Endometrial microvascular endothelial cells (primary cell): ENCODE data around the gene M1AP. TPM values are rescaled to one million over a fixed set of nuclear protein-coding genes. Genes with fewer than 3 reads are reported as not detected.
"Not testable (repeated sequence)": the region's sequence is repeated elsewhere in the genome, so short reads cannot be mapped to it uniquely, and the experiment has no call there.

Experiments used
- in situ Hi-C: cut with HindIII; loops from 2 replicates; pipeline ENCODE4 v1.10.0; 2017; ENCODE audit warnings: low sequenced_read_pairs, low pct_unique_long_range_greater_than_20kb; ENCODE audit errors: inconsistent ontology term
- total RNA-seq: library from RNA; depleted of rRNA; stranded (reverse); fragments of >200 nt; gene quantifications from one replicate; pipeline ENCODE4 v1.2.3, GENCODE V29; 2015; ENCODE audit errors: inconsistent ontology term

M1AP gene
- total RNA-seq, 1 donor from 2014 or later, result 0.09 TPM

DNA sequence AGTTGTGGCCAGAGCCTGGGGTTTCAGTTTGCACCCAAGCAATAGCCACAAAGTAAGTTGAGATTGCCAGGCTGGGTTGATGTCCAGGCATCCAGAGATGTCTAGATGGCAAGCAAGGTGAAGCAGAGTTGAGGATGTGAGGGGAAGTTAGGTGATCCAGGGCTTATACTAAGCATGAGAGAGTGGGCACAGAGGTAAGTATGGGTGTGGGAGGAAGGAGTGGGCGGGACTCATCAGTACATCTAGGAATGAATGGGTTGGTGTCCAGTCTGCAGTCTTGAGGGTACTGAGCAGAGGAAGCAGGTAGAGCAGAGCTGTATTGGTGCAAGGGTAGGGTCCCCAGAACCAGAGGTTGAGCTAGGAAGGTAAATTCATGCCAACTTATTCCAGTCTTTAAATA, 7.4 kb upstream of the M1AP start:
- in situ Hi-C loops, result no loop called here

DNA sequence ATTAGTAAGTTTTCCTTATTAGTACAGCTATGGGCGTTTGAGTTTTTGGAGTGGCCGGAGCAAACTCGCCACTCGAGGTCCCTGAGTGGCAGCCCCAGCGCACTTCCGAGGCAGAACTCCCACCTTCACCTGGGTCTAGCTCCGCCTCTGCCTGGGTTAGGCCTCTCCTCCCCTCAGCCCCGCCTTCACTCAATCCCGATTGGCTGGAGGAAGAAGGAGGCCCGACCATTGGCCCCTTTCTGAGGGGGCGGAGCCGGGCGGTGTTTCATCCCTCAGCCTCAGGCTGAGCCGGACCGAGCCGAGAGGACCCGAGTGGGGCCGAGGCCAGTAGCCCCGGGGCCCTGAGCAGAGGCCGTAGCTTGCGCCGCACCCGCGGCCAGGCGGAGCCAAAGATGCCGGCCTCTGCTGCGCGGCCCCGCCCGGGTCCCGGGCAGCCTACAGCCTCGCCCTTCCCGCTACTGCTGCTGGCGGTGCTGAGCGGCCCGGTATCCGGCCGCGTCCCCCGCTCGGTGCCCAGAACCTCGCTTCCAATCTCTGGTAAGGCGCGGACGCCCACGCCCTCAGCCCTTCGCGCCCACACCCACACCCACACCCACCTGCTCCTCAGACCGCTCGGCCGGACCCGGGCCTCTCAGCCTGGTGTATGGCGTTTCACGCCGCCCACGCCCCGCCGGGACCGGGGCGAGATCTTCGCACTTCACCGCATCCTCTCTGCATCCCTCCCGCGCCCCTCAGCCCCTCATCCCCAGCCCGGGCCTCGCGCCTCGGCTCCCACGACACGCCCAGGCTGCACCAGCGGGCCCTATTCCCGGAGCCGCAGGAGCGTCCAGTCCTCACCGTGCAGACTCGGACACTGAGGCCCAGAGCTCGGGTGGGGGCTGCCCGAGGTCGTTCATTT, 6.1 kb upstream of the M1AP start, which contains the start of gene SEMA4F:
Gene SEMA4F (plus strand): TSS at position 263 of the 898 bp plus-strand sequence. CDS start 130 bp downstream, at position 393.
- in situ Hi-C loops, result no loop called here

DNA sequence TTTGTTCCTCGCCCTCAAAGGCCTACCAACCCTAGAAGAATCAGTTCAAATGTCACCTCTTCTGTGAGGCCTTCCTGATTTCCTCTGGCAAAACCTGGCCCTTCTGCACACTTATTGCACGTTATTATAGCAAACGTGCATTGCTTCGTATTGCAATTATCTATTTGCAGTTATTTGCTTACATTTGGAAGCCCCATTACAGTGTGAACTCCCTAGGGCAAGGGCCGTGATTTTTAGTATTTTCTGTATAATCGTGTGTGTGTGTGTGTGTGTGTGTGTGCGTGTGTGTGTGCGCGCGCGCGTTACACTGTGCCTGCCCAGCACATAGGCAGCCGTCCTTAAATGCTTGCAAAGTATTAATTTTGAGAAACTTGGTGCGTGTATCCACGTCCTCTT, 5.5 kb upstream of the M1AP start:
- in situ Hi-C loops, result no loop called here

DNA sequence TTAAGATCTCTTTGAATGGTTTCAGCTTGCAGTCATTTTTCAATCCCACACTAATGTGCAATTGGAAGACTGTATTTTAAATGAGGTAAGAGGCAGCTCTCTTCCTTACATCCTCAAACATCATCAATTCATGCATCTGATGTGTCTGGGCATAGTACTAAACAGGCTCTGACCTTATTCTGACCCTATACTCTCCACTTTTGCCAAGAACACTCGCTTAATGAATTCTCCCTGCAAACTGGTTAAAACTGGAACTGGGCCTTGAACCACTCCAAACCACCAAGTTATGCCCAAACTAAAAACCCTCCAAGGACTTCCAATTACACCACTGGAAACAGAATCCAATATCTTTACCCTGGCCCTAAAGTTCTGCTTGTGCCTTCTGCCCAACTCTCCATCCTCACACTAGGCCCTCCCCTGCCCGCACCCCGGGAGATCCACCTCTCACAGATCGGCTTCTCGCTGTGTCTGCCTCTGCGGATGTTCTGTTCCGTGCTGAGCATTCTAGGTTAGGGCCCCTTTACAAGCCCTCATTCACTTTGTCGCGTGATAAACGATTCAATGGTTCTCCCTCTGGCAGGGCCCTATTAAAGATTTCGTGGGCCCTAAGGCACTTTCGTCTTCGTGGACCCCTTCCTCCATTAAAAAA, 1.2 kb downstream of the M1AP start:
- in situ Hi-C loops, result no loop called here

DNA sequence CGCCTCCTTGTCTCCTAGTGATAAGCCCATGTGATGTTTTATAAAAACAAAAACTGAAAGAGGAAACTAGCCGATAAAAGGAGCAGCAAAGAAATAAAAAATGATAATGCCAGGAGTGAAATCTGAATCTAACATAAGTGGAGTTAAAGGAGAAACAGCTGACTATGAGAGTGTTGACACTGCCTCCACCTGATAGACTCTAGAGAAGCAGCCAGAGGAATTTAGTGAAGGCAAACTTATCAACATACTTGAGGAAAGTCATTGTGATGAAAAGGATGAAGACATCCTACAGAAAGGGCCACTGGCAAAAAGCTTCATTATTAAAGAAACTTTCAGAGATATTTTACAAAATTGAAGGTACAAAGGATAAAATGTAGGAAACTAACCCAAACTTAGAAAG, 1.9 kb downstream of the M1AP start:
- in situ Hi-C loops, result no loop called here

DNA sequence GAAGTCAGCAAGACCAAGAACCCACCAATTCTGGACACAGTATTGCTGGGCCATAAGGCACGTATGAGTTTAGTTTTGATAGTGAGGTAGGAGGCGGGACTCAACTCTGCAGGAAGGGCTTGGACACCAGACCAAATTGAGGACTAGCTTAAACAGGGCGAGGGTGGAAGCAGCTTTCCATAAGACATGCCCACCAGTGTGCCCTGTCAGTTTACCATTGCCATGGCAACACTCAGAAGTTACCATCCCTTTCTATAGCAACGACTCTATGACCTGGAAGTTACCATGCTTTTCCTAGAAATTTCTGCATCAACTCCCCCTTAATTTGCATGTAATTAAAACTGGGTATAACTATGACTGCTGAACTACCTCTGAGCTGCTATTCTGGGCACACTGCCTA, 2.8 kb downstream of the M1AP start:
- in situ Hi-C loops, result no loop called here

DNA sequence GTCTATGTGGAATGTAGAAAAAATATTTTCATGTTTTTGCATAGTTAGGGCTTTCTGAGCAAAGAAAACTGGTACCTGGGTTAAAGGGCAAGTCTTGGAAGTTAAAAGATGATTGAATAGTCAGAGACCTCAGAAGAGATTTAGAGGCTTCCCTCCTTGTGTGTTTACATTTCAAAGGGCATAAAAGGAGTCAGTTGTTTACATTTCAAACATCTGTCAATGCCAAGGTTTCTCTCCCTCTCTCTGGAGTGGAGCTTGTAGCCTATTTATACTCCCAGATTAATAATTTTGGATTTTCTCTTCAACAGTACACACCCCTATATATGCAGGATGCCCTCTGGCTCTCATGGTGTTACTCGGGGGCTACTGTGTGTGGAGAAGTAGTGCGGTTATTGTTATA, 8.6 kb downstream of the M1AP start:
- in situ Hi-C loops, result no loop called here

DNA sequence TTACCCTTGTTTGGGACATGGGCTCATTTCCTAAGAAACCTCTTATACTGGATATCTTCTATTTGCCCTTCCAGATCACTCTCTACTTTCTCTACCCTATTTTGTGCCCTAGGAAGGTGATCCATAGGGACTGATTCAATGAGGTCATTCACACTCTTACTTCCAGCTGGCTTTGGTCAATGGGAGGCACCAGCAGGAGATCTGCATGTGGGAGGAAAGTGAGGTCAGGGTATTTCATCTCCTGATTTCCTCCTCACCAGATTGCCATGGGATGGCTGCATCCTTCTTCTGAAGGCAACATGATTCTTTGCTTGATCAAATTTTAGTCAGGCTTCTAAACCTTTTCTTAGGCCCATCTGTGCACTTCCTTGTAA, 15.2 kb downstream of the M1AP start:
- in situ Hi-C loops, result no loop called here

DNA sequence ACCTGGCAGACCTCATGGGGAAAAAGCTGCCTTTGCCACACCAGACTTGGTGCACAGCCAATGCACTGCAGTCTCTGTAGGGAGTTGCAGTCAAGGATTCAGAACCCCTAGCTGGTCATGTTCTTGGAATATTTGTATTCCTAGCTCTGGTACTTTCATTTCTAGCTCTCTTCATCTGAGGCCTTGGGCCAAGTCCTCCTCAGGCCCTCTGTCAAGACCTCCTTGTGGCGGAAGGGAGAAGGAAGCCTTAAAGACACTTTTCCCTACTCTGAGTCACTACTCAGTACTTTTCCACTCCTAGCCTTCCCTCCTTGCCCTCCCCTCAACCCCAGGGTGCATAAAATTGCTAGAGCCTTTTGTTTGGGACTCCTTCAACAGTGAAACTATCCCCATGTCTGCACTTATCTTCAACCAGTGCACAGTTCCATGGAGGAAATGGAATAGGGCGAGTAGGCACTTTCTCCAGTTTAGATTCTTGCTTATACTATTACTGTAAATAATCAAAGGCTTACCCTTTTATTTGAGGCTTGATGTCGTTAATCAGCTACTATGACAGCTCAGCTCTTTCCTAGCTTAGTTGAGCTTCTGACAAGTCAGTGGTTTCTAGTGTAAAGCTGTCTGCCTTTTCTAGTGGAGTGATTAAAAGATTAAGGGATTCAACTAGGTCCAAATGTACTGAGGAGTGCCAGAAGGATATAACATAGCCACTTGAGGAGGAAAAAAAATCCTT, 15.8 kb downstream of the M1AP start:
- in situ Hi-C loops, result no loop called here

DNA sequence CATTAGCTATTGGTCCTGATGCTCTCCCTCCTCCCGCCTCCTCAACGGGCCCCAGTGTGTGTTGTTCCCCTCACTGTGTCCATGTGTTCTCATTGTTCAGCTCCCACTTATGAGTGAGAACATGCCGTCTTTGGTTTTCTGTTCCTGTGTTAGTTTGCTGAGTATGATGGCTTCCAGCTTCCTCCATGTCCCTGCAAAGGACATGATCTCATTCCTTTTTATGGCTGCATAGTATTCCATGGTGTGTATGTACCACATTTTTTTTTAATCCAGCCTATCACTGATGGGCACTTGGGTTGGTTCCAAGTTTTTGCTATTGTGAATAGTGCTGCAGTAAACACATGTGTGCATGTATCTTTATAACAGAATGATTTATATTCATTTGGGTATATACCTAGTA, 17.7 kb downstream of the M1AP start:
- in situ Hi-C loops, result not testable (repeated sequence)

DNA sequence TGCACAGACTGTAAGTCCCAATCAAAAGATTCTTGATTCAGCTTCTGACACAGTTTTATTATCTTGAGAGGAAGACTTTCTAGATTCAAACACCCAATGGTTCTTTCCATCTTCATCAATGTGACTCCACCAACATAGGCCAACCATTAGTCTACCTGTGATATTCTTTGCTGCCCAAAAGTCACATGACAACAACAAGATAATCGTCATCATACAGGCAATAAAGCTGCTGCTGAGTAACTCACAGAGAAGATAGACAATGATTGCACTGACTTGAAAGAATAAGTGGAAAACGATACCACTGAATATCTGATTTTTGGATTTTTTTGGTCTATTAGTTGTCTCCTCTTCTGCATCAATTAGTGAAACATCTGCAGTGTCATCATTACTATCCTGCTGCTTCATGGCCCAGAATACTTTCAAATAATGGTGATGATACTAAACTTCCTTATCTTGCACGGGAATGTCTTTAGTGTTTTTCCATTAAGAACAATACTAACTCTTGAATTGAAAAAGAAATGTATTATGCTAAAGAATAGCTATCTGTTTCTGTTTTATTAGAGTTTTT, 19.5 kb downstream of the M1AP start:
- in situ Hi-C loops, result no loop called here

DNA sequence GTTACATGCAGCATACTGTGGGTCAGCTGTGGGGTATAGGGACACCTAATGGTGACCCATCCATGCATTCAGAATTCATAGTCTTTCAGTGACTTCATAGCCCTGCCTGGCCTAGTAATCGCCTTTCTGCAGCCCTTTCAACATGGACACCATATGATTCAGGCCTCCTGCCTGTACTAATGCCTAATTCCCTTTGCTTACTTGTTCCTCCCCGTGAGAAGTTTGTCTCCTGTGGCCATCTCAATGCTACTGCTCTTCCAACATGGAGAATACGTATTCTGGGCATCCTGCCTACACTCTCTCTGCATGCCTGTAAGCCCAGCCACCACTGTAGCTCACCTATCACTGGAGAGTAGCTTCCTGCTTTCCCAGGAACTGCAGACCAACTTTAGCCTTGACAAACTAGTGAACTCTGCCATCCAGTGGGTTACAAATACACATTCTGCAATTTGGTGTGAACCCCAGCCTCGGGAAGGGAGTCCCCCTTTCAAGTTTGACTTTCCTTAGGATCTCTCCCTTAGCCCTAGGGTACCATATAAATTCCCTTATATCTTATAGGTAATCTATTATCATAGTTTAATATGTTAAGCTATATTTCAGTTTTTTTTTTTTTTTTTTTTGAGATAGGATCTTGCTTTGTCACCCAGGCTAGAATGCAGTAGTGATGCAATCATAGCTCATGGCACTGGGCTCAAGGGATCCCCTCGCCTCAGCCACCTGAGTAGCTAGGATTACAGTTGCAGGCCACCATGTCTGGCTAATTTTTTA, 22.3 kb downstream of the M1AP start:
- in situ Hi-C loops, result no loop called here

DNA sequence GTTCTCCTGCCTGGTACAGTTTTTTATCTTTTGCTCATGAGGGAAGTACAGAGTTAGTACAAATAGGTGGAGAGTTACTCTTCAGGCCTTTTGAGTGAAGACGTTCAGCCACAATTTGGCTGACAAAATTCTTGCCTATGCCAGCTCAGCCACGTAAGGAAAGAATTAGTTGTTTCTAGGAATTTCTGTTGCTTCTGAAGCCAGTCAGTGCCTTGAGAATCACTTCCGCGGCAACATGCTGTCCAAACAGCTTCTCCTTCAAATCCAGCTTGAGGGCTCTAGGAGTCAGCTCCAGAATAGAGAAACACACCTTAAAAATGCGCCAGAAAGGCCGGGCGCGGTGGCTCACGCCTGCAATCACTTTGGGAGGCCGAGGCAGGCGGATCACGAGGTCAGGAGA, 27.5 kb downstream of the M1AP start:
- in situ Hi-C loops, result no loop called here

DNA sequence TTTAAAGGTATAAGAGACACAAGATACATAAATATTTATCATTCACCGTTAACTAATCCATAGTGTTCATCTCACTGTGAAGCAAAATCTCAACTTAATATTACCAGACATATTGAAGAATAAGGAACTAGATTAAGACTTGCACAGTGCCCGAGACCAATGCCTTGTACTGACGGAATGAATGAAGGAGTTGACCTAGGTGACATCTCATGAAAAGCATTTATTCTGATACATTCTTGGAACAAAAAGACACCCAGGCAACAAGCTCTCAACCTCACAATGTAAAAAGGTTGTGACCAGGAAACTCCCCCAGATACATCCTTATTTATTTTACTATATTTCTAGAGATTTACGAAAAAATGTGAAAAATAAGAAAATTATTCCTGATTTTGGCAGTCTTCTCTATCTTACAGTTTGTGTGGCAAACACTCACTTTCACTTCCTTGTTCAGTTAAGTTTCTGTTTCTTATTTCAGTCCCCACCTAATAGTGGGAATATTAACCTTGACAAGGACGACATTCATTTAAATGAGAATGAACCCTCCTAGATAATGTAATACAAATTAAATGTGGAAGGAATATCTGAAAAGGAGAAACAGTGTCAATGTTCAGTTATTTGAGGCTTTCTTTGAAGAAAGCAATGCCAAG, 28.4 kb downstream of the M1AP start:
- in situ Hi-C loops, result no loop called here

DNA sequence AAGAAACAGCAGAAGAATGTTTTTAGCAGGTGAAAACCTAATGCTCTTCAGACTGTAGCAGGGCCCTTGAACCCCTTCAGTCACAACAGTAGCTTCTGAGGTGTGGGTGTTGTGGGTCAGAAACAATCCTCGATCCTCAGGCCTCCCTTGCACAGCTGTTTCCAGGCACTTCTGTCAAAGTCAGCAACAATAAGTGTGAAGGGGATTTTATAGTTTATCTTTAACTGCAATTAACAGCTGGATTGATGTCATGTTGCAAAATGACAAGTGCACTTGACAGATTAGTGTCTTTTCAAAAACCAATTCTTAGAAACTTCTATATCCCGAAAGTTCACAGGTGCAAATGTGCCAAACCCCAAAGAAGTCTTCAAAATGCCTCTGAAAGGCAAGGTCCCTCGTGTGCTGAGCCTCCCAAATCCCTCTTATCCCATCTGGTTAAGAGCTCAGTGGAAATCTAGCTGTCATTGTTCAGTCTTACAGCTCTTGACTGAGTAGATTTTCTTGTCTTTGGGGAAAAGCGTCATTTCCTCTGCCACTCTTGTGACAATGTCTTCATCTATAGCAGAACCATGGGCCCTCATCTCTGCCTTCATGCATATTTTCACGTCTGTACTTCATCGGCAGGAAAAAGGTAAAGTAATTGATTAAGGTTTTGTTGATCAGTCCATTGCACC, 29.6 kb downstream of the M1AP start:
- in situ Hi-C loops, result no loop called here

DNA sequence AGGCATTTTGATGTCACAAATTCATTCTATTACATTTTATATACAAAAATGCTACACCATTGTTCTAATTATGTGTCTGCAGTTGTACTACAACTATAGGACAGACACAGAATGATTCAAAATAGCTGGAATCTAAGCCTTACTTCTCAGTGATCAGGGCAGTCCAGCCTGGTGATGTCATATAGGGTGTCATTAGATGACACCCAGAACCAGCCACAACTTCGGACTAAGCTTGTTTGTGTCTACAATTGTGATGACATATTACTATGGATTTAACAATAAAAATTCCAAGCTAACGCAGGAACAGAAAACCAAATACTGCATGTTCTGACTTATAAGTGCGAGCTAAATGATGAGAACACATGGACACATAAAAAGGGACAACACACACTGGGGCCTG, 31.0 kb downstream of the M1AP start:
- in situ Hi-C loops, result no loop called here

DNA sequence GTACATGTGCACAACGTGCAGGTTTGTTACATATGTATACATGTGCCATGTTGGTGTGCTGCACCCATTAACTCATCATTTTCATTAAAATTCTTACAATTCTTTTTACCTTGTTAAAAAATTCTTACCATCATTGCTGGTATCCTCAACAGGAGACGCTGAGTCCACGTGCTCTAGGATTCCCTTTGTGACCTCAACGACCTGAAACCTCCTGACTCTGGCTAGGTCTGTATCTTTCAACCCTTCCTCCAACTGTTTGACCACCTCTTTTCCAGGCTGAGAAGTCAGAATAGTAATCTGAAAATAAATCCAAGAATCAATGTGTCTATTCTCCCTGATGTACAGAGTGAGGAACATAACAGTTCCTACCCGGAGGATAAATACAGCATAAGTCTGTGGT, 41.2 kb downstream of the M1AP start:
- in situ Hi-C loops, result no loop called here
